ENCODE results near the gene MUC12. TPM values are rescaled to one million over a fixed set of nuclear protein-coding genes. Genes with fewer than 3 reads are reported as not detected.

The MUC12 gene
- total and polyA plus RNA-seq, 2 of the 4 experiments (the other 2 are of a cell fraction) = 4.0 TPM; not detected in 1

DNA sequence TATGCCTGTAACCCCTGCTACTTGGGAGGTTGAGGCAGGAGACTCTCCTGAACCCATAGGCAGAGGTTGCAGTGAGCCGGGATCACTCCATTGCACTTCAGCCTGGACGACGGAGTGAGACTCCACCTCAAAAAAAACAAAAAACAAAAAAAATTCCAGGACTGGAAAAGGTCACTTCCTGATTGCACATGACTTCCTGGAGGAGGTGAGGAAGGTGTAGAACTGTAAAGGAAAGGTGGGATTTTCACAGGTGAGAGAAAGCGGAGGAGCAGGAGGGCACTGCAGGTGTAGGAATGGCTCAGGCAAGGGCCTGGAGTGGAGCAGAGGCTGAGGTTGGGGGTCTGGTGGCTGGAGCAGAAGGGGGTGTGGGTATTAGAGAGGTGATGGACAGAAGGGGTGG lies 23.3 kb upstream of the MUC12 start:
- ATAC-seq (ENCODE audit: low read depth) (no peak), DNase-seq (no peak)
- dilution Hi-C loops (cut with HindIII; ENCODE audit: low sequenced_read_pairs, unreplicated experiment) = no loop called here
- H3K9me3 ChIP-seq (ENCODE audit: control insufficient read depth, insufficient read depth, low read length) = peaks cover 2% of the 10 kb centered on the region; the same call in 1 of the 2 replicates
- H3K27me3 ChIP-seq (ENCODE audit: control insufficient read depth, insufficient read depth, low read length) = peaks cover 37% of the 10 kb centered on the region
- H3K14ac ChIP-seq (replicated peaks; ENCODE audit: low read depth, low read length) = no peak overlapping the region
- H3K18ac ChIP-seq (ENCODE audit: low read depth, low read length) = no peak overlapping the region
- no peak overlapping the region for H3K23ac ChIP-seq (ENCODE audit: low read depth, low read length)
- H2AFZ ChIP-seq (replicated peaks; ENCODE audit: low read length, poor library complexity) = no peak overlapping the region
- ChIA-PET CTCF (no interaction called here), POLR2A (ENCODE audit: unreplicated experiment) (no interaction called here)
- H4K20me1 ChIP-seq (ENCODE audit: insufficient read depth, low read length) = no peaks in the 10 kb centered on the region
- WGBS, 2 experiments (ENCODE audit: extremely low coverage in 2 of 2, insufficient read length in 1 of 2) = 60% methylated on average over 1 of the region's 4 CpGs; no CpG with 5 or more reads in 1 of the 2 experiments
- H3K4me2 ChIP-seq (ENCODE audit: low read depth, low read length) = no peak overlapping the region
- H2BK5ac ChIP-seq (ENCODE audit: low read depth, low read length, poor library complexity, severe bottlenecking) = no peak overlapping the region
- intact Hi-C loops (cut with micrococcal nuclease) = no loop called here
- no peaks in the 10 kb centered on the region for H3K9me1 ChIP-seq (ENCODE audit: insufficient read depth, low read length)
- TF ChIP-seq, protein P1, sequence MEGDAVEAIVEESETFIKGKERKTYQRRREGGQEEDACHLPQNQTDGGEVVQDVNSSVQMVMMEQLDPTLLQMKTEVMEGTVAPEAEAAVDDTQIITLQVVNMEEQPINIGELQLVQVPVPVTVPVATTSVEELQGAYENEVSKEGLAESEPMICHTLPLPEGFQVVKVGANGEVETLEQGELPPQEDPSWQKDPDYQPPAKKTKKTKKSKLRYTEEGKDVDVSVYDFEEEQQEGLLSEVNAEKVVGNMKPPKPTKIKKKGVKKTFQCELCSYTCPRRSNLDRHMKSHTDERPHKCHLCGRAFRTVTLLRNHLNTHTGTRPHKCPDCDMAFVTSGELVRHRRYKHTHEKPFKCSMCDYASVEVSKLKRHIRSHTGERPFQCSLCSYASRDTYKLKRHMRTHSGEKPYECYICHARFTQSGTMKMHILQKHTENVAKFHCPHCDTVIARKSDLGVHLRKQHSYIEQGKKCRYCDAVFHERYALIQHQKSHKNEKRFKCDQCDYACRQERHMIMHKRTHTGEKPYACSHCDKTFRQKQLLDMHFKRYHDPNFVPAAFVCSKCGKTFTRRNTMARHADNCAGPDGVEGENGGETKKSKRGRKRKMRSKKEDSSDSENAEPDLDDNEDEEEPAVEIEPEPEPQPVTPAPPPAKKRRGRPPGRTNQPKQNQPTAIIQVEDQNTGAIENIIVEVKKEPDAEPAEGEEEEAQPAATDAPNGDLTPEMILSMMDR (conservative IDR thresholded peaks at IDR 0.05; ENCODE audit: low read depth, low read length) = no peak
- no peak for TF ChIP-seq FOS (IDR thresholded peaks at IDR 0.05; ENCODE audit: low read depth, low read length)
- no peak for TF ChIP-seq BHLHE40 (IDR thresholded peaks at IDR 0.05; ENCODE audit: low read depth, low read length)
- TF ChIP-seq USF2 (IDR thresholded peaks at IDR 0.05; ENCODE audit: low read depth, low read length) = no peak
- TF ChIP-seq NFE2L2 (IDR thresholded peaks at IDR 0.05; ENCODE audit: low read depth, low read length) = no peak
- TF ChIP-seq ELK1 (IDR thresholded peaks at IDR 0.05; ENCODE audit: borderline replicate concordance, low read depth, low read length) = no peak
- no peak for TF ChIP-seq MXI1 (IDR thresholded peaks at IDR 0.05; ENCODE audit: borderline replicate concordance, low read depth, low read length)
- TF ChIP-seq MAZ (IDR thresholded peaks at IDR 0.05; ENCODE audit: borderline replicate concordance, low read depth, low read length) = no peak
- no peak for TF ChIP-seq RFX5 (IDR thresholded peaks at IDR 0.05; ENCODE audit: low read depth, low read length)
- no peak for TF ChIP-seq CHD1 (IDR thresholded peaks at IDR 0.05; ENCODE audit: low read depth, low read length)
- no peak for TF ChIP-seq SMC3 (IDR thresholded peaks at IDR 0.05; ENCODE audit: low read depth, low read length)
- TF ChIP-seq POLR2A (IDR thresholded peaks at IDR 0.05; ENCODE audit: low read depth, low read length) = no peak
- TF ChIP-seq RCOR1 (IDR thresholded peaks at IDR 0.05; ENCODE audit: insufficient replicate concordance, low read length) = no peak
- no peak for TF ChIP-seq CEBPB (IDR thresholded peaks at IDR 0.05; ENCODE audit: low read depth, low read length)
- TF ChIP-seq MAFK (IDR thresholded peaks at IDR 0.05; ENCODE audit: low read depth, low read length) = no peak
- TF ChIP-seq RAD21 (IDR thresholded peaks at IDR 0.05; ENCODE audit: low read length) = no peak
- H4K5ac ChIP-seq (ENCODE audit: low read depth, low read length) = no peak overlapping the region
- no peak overlapping the region for H3K56ac ChIP-seq (ENCODE audit: extremely low read depth, insufficient read depth, low read length)
- H4K91ac ChIP-seq (ENCODE audit: insufficient read depth, low read depth, low read length) = no peak overlapping the region
- no peak overlapping the region for H3K4ac ChIP-seq (ENCODE audit: low read depth, low read length)
- in situ Hi-C loops (cut with MboI; ENCODE audit: low sequenced_read_pairs) = no loop called here
- no peak overlapping the region for H3K4me3 ChIP-seq (ENCODE audit: insufficient read depth, low read depth, low read length)
- H3K4me1 ChIP-seq (ENCODE audit: control insufficient read depth, insufficient read depth, low read length) = no peaks in the 10 kb centered on the region
- no peaks in the 10 kb centered on the region for H3K36me3 ChIP-seq (ENCODE audit: control insufficient read depth, insufficient read depth, low read length)
- no peak overlapping the region for H2BK20ac ChIP-seq (ENCODE audit: low read depth, low read length)
- no peak overlapping the region for H2BK120ac ChIP-seq (ENCODE audit: low read depth, low read length)
- no peak overlapping the region for H4K8ac ChIP-seq (ENCODE audit: low read depth in 2 of 2, low read length in 2 of 2)
- BruUV-seq (replicated peaks) = no TSS peak
- H2AK9ac ChIP-seq (replicated peaks; ENCODE audit: low read depth, low read length, poor library complexity) = no peak overlapping the region
- H3K27ac ChIP-seq (ENCODE audit: insufficient read depth, low read length) = no peak overlapping the region
- H2AK5ac ChIP-seq (ENCODE audit: low read depth, low read length) = no peak overlapping the region
- no peak overlapping the region for H3K9ac ChIP-seq (ENCODE audit: low read depth, low read length)
- H3K79me1 ChIP-seq (ENCODE audit: low read depth in 1 of 2, low read length in 2 of 2) = no peaks in the 10 kb centered on the region
- H2BK15ac ChIP-seq (ENCODE audit: low read depth, low read length) = no peak overlapping the region

Measured in IMR-90 (cell line).